ENCODE measurements around the gene FAIM2.

- no peak for TF ChIP-seq EP300 (IDR thresholded peaks at IDR 0.05)
- TF ChIP-seq POLR2AphosphoS5 (IDR thresholded peaks at IDR 0.05) = no peak
- TF ChIP-seq, protein P1, sequence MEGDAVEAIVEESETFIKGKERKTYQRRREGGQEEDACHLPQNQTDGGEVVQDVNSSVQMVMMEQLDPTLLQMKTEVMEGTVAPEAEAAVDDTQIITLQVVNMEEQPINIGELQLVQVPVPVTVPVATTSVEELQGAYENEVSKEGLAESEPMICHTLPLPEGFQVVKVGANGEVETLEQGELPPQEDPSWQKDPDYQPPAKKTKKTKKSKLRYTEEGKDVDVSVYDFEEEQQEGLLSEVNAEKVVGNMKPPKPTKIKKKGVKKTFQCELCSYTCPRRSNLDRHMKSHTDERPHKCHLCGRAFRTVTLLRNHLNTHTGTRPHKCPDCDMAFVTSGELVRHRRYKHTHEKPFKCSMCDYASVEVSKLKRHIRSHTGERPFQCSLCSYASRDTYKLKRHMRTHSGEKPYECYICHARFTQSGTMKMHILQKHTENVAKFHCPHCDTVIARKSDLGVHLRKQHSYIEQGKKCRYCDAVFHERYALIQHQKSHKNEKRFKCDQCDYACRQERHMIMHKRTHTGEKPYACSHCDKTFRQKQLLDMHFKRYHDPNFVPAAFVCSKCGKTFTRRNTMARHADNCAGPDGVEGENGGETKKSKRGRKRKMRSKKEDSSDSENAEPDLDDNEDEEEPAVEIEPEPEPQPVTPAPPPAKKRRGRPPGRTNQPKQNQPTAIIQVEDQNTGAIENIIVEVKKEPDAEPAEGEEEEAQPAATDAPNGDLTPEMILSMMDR (IDR thresholded peaks at IDR 0.05) = no peak
These were observed 21.0 kb upstream of the FAIM2 start for GRCh38 chr12:49924628-49925246.
